GDM1 (cell line): ENCODE results near the gene POU5F1.
A peak's percentile ranks its signal among the peaks of the same experiment; 100 is the strongest.
"Not testable (repeated sequence)": the region's sequence is repeated elsewhere in the genome, so short reads cannot be mapped to it uniquely, and the experiment has no call there.

Experiments used
- DNase-seq: peaks from one replicate; lab custom pipeline; 2025; lab: John Stamatoyannopoulos, UW

POU5F1 gene

GRCh38 chr6:31170600-31170881 is at the start of gene POU5F1:
TSS of gene POU5F1 (minus strand) at chr6:31170682. CDS start at chr6:31170620, 62 bp downstream.
- DNase-seq, result no peak

- peak; percentile 30 for DNase-seq
Observed at GRCh38 chr6:31216208-31216898, 45.9 kb upstream of the POU5F1 start.

GRCh38 chr6:31215216-31215615 is 44.7 kb upstream of the POU5F1 start:
- DNase-seq, result not testable (repeated sequence)

- no peak for DNase-seq
Observed at GRCh38 chr6:31214516-31214915, 44.0 kb upstream of the POU5F1 start.

- DNase-seq, result no peak
Observed at GRCh38 chr6:31210741-31211532, 40.5 kb upstream of the POU5F1 start.

- DNase-seq, result no peak
Observed at GRCh38 chr6:31210123-31210522, 39.6 kb upstream of the POU5F1 start.

GRCh38 chr6:31209137-31209536 is 38.7 kb upstream of the POU5F1 start:
- DNase-seq, result no peak

GRCh38 chr6:31208506-31208905 is 38.0 kb upstream of the POU5F1 start:
- DNase-seq, result no peak

- no peak for DNase-seq
Observed at GRCh38 chr6:31205638-31206037, 35.2 kb upstream of the POU5F1 start.

- no peak for DNase-seq
Observed at GRCh38 chr6:31204751-31205145, 34.3 kb upstream of the POU5F1 start.

GRCh38 chr6:31203345-31203979 is 33.0 kb upstream of the POU5F1 start:
- no peak for DNase-seq

GRCh38 chr6:31202259-31203166 is 32.0 kb upstream of the POU5F1 start:
- DNase-seq, result peak; percentile 27

GRCh38 chr6:31199105-31199452 is 28.6 kb upstream of the POU5F1 start:
- DNase-seq, result not testable (repeated sequence)

GRCh38 chr6:31197559-31198305 is 27.2 kb upstream of the POU5F1 start:
- DNase-seq, result peak; percentile 88

GRCh38 chr6:31196251-31197022 is 26.0 kb upstream of the POU5F1 start:
- not testable (repeated sequence) for DNase-seq

- not testable (repeated sequence) for DNase-seq
Observed at GRCh38 chr6:31195308-31195979, 25.0 kb upstream of the POU5F1 start.

GRCh38 chr6:31194061-31194834 is 23.8 kb upstream of the POU5F1 start:
- DNase-seq, result no peak

GRCh38 chr6:31193206-31193605 is 22.7 kb upstream of the POU5F1 start:
- DNase-seq, result no peak

- peak; percentile 22 for DNase-seq
Observed at GRCh38 chr6:31192431-31193105, 22.1 kb upstream of the POU5F1 start.
